ENCODE measurements around the gene EIPR1. TPM values are rescaled to one million over a fixed set of nuclear protein-coding genes. Genes with fewer than 3 reads are reported as not detected.

Gene EIPR1
- total RNA-seq, 1 donor from 2014 or later: 27.9 TPM

DNA sequence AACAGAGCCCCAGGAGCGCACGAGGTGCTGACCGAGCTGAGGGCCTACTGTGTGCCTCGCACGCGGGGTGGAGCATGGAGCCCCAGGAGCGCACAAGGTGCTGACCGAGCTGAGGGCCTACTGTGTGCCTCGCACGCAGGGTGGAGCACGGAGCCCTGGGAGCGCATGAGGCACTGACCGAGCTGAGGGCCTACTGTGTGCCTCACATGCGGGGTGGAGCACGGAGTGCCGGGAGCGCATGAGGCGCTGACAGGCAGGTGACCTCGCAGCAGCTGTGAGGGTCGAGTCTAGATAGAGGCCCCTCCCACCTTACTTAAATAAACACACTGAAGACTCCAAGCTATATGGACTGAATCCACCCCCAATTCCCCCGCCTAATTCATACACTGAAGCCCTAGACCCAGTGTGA is 60.3 kb downstream of the EIPR1 start:
- Mint-ChIP-seq H3K4me1 (no peaks in the 10 kb centered on the region), H3K27ac (no peak overlapping the region), H3K36me3 (peaks cover 10% of the 10 kb centered on the region), H3K4me3 (no peak overlapping the region), H3K27me3 (ENCODE audit: low read depth) (no peaks in the 10 kb centered on the region), H3K9me3 (no peaks in the 10 kb centered on the region)
- TF ChIP-seq CTCF (IDR thresholded peaks at IDR 0.05; ENCODE audit: unreplicated experiment): no peak
- no peak for DNase-seq (ENCODE audit: low spot score in 2 of 2, unreplicated experiment in 2 of 2)

GRCh38 chr2:3316456-3317276 is 61.0 kb downstream of the EIPR1 start:
- H3K27ac Mint-ChIP-seq: no peak overlapping the region
- H3K36me3 Mint-ChIP-seq: peaks cover 10% of the 10 kb centered on the region
- no peaks in the 10 kb centered on the region for H3K9me3 Mint-ChIP-seq
- no peak for TF ChIP-seq CTCF (IDR thresholded peaks at IDR 0.05; ENCODE audit: unreplicated experiment)
- H3K27me3 Mint-ChIP-seq (ENCODE audit: low read depth): no peaks in the 10 kb centered on the region
- no peak for DNase-seq (ENCODE audit: low spot score in 2 of 2, unreplicated experiment in 2 of 2)
- H3K4me3 Mint-ChIP-seq: no peak overlapping the region
- no peaks in the 10 kb centered on the region for H3K4me1 Mint-ChIP-seq

DNA sequence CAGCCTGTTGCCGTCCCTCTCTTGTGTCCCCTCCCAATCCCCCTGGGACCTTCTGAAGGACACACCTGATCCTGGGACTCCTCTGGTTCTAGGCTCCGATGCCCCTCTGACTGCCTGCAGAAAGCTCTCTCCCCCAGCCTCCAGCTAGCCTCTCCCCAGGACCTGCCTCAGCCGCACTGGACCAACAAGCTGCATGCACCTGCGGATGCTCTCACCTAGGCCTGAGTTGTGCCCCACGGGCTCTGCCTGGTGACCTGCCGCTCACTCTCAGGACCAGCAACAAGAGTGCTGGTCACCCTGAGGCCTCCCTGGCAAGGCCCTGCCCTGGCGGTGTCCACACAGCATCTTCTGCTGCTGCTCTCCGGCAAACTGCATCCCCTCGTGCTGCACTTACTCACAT is 63.0 kb downstream of the EIPR1 start:
- Mint-ChIP-seq H3K36me3 (peaks cover 7% of the 10 kb centered on the region), H3K9me3 (no peaks in the 10 kb centered on the region), H3K4me3 (no peak overlapping the region), H3K27me3 (ENCODE audit: low read depth) (no peaks in the 10 kb centered on the region), H3K27ac (no peak overlapping the region), H3K4me1 (no peaks in the 10 kb centered on the region)
- no peak for TF ChIP-seq CTCF (IDR thresholded peaks at IDR 0.05; ENCODE audit: unreplicated experiment)
- DNase-seq (ENCODE audit: low spot score in 2 of 2, unreplicated experiment in 2 of 2): no peak

DNA sequence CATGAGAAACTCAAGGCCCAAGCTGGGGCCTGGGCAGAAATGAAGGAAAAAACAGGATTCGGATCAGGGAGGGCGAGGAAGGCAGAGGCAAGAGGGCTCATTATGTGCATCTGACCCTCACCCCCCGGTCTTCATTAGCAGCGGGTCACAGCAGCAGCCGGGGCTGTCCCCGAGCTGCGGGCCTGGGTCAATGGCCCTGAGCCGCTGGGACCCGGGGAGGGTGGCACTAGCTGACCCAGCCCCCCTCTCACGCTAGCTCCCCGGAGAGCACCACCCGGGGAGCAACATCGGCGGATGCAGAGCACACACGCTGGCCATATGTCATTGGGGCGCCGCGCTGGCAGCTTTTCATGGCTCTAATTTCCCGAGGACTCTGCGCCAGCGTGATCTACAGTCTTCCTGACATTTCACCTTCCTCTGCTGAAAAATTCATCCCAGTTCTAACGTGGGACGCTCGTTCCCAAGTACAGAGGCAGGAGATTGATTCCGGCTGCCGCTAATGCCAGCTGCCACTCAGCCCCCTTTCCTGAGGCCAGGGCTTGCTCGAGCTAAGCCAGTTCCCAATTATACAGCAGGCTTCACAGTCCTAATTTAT is 63.7 kb downstream of the EIPR1 start:
- H3K4me3 Mint-ChIP-seq: no peak overlapping the region
- H3K9me3 Mint-ChIP-seq: peaks cover 6% of the 10 kb centered on the region
- H3K36me3 Mint-ChIP-seq: peaks cover 10% of the 10 kb centered on the region
- H3K27ac Mint-ChIP-seq: no peak overlapping the region
- DNase-seq (ENCODE audit: low spot score in 2 of 2, unreplicated experiment in 2 of 2): no peak
- no peaks in the 10 kb centered on the region for H3K4me1 Mint-ChIP-seq
- TF ChIP-seq CTCF (IDR thresholded peaks at IDR 0.05; ENCODE audit: unreplicated experiment): no peak
- no peaks in the 10 kb centered on the region for H3K27me3 Mint-ChIP-seq (ENCODE audit: low read depth)

GRCh38 chr2:3312576-3313345 is 64.9 kb downstream of the EIPR1 start:
- no peak for DNase-seq (ENCODE audit: low spot score in 2 of 2, unreplicated experiment in 2 of 2)
- H3K36me3 Mint-ChIP-seq: peaks cover 3% of the 10 kb centered on the region
- H3K27ac Mint-ChIP-seq: no peak overlapping the region
- H3K27me3 Mint-ChIP-seq (ENCODE audit: low read depth): no peaks in the 10 kb centered on the region
- H3K4me1 Mint-ChIP-seq: no peaks in the 10 kb centered on the region
- peaks cover 6% of the 10 kb centered on the region for H3K9me3 Mint-ChIP-seq
- TF ChIP-seq CTCF (IDR thresholded peaks at IDR 0.05; ENCODE audit: unreplicated experiment): no peak
- no peak overlapping the region for H3K4me3 Mint-ChIP-seq

Measured in mesothelial cell of epicardium (in vitro differentiated cells).